Fibroblast of the aortic adventitia (primary cell): ENCODE measurements around the gene VTI1B. TPM values are rescaled to one million over a fixed set of nuclear protein-coding genes. Genes with fewer than 3 reads are reported as not detected.

Experiments
- DNase-seq: peaks from one replicate; pipeline ENCODE4 v3.0.0-alpha.2; 2010; ENCODE audit warnings: low read depth
- H3K4me3 ChIP-seq: 2 replicates; pipeline ENCODE4 v1.5.1; 2011; ENCODE audit warnings: low read depth, mild to moderate bottlenecking, control low read depth, low read length, moderate library complexity
- total RNA-seq: library from RNA; depleted of rRNA; stranded (reverse); fragments of >200 nt; gene quantifications from 2 replicates; pipeline ENCODE4 v1.2.3, GENCODE V29; 2012; ENCODE audit warnings: low replicate concordance
- TF ChIP-seq, protein P1 (sequence below): IDR thresholded peaks from 2 replicates; pipeline ENCODE4 v1.5.1; 2011; ENCODE audit warnings: mild to moderate bottlenecking, low read length, control low read depth, inconsistent platforms; ENCODE audit not compliant: insufficient read depth

Gene VTI1B
- total RNA-seq, 1 donor = 69.0 TPM

DNA sequence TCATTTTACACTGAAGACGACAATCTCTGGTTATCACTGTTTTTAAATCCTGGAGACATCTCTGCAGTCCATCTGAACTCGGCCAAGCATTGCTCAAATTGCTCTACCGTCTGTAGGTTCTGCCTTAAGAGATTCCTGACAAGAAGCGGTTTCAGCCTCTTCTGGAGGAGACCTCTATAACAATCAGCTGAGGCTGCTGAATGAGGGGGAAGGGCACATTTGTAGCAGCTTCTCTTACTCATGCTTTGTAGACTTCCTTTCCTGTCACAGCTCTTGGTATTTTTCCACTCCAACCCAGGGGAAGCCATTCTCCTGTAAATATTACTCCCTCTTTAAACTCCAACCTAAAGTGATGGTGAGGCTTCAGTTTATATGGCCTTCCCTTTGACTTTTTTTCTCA, 51.8 kb downstream of the VTI1B start:
- H3K4me3 ChIP-seq = no peak overlapping the region
- TF ChIP-seq, protein P1, sequence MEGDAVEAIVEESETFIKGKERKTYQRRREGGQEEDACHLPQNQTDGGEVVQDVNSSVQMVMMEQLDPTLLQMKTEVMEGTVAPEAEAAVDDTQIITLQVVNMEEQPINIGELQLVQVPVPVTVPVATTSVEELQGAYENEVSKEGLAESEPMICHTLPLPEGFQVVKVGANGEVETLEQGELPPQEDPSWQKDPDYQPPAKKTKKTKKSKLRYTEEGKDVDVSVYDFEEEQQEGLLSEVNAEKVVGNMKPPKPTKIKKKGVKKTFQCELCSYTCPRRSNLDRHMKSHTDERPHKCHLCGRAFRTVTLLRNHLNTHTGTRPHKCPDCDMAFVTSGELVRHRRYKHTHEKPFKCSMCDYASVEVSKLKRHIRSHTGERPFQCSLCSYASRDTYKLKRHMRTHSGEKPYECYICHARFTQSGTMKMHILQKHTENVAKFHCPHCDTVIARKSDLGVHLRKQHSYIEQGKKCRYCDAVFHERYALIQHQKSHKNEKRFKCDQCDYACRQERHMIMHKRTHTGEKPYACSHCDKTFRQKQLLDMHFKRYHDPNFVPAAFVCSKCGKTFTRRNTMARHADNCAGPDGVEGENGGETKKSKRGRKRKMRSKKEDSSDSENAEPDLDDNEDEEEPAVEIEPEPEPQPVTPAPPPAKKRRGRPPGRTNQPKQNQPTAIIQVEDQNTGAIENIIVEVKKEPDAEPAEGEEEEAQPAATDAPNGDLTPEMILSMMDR = no peak
- DNase-seq = peak; percentile 82

DNA sequence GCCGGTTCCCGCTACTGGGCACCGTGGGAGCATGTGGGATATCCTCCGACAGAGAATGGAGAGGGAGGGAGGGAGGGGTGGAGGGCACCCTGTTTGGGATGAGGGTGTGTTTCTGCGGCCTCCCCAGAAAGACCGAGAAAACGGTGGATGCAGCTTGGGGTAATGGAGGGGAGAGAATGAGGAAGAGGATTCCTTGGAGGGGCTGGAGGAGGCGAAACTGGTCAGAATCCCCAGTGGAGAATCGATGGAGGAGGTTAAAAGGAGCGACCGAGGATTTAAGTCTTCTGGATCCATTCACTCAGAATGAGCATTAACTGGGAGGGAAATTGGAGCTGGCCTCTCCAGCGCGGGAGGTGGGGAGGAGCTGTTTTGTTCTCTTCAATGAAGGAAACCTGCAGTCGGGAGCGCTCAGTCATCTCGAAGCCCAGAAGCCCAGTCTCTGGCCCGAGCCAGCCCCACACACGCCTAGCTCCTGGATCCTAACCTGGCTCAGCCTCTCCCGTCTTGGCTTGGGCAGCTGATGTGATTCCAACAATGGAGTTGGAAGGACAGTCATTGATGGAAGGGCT, 54.1 kb downstream of the VTI1B start:
- TF ChIP-seq, protein P1 = no peak
- DNase-seq = peak; percentile 13
- peak overlapping the region; percentile 72 for H3K4me3 ChIP-seq

DNA sequence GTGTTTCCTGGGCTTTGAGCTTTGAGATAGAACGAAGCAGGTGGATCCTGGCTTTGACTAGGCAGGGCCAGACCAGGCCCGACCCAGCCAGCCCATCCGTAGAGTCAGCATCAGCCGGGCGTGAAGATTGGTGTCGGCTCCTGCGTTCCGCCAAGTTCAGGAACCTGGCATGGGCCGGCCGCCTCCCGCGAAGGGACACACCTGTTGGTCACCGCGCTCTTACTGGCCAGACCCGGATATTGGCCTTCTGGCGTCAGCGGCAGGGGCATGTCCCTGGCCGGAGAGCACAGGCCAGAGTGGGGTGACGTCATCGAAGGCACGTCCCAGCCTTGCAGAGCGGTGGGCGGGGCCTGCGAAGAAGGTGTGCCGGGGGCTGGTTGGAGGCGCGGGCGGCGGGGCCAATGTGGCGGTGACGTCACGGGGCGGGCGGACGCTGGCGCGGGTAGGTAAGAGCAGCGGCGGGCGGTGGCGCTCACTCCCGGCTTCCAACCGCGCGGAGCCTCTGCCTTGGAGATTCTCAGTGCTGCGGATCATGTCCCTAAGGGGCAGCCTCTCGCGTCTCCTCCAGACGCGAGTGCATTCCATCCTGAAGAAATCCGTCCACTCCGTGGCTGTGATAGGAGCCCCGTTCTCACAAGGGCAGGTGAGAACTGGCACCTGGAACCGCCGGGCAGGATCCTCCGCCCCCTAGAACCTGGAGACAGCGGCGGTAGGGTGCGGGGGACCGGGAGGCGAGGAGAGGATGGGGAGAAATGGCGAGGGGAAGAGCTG, 54.8 kb downstream of the VTI1B start, which contains the start of gene ARG2:
TSS of gene ARG2 (plus strand) at position 475 of the 771 bp plus-strand sequence. CDS start at position 533, 58 bp downstream.
- TF ChIP-seq, protein P1 = no peak
- DNase-seq = peak; percentile 82
- H3K4me3 ChIP-seq = peak within 1 kb of the TSS; percentile 72

DNA sequence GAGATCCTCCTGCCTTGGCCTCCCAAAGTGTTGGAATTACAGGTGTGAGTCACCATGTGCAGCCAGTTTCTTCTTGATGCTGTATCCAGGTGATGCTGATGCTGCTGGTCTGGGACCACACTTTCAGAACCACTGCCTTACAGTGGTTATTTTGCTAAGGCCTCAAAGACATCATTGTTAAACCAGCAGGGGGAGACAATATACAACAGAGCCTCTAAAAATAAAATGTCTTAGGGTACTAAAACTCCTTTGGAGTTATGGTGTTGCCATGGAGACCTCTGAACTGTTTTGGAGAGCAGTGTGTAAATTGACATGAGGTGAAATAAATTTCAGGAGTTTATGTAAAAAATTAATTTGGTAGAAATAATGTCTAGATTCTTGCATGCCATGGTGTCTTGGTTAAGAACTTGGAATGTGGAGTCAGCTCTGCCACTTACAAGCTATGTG, 55.8 kb downstream of the VTI1B start:
- DNase-seq = peak; percentile 88
- TF ChIP-seq, protein P1 = peak; percentile 74
- H3K4me3 ChIP-seq = no peak overlapping the region

DNA sequence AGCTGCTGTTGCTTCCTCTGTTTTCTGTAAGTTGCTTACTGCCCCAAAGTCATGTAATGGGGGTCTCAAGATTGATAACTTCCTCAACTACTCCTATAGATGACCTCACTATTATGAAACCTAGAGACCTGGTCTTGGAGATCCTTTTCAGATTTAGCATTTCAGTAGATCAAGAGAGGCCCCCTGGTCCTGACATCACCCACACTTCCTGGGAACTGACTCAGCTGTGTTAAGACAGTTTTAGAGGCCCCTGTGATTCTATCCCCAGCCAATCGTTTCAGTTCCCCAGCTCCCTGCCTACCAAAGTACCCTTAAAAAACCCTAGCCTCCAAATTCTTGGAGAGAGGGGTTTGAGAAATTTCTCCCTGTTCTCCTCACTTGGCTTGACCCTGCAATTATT, 63.9 kb downstream of the VTI1B start:
- no peak overlapping the region for H3K4me3 ChIP-seq
- TF ChIP-seq, protein P1 = no peak
- no peak for DNase-seq

DNA sequence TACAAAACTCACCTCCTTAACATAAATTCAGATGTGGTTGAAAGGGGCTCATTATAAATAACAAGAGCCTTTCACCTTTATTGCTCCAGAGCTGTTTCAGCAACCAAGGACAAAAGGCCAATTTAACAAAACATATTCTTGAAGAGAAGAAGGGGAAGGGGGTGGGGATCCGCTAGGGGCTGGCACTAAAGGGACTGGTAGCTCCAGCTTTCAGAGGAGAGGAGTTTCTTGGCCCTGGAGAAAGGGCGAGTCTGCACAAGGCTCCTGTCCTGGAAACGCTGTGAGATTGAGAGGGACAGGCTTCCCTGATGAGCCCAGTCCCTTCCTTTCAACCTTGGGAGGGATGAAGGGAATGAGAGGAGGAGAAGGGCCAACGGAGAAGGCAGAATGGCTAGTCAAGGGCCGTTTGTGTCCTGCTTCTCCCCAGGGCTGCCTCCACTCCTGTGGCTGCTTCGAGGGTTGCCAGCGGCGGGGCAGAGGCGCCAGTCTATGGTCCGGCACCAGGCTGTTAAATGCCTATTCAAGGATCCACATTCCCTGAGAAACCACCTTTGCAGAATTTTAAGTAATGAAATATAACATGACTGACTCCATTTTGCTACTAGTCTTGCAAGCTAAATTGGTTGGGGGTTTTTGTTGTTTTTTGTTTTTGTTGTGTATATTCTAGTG, 64.7 kb downstream of the VTI1B start:
- H3K4me3 ChIP-seq = no peak overlapping the region
- no peak for DNase-seq
- TF ChIP-seq, protein P1 = no peak
